Measurements from ENCODE around the gene TTYH1.

- TF ChIP-seq CTCF (conservative IDR thresholded peaks at IDR 0.05; ENCODE audit: low read depth, low read length) (no peak), RAD21 (IDR thresholded peaks at IDR 0.05; ENCODE audit: low read length) (no peak), POLR2A (IDR thresholded peaks at IDR 0.05; ENCODE audit: low read depth, low read length) (no peak)
Observed at GRCh38 chr19:54418930-54419800, 3.9 kb downstream of the TTYH1 start.

All from IMR-90 (cell line).